HG03354 (cell line): Measurements from ENCODE around the gene OR3A2.
"Not testable (repeated sequence)": the region's sequence is repeated elsewhere in the genome, so short reads cannot be mapped to it uniquely, and the experiment has no call there.

Source experiments
- ATAC-seq: cut with Tn5 transposase; IDR thresholded peaks from one replicate; pipeline ENCODE4 v1.9.1; 2021; ENCODE audit warnings: mild to moderate bottlenecking; ENCODE audit not compliant: unreplicated experiment, poor library complexity, severe bottlenecking

OR3A2 gene

DNA sequence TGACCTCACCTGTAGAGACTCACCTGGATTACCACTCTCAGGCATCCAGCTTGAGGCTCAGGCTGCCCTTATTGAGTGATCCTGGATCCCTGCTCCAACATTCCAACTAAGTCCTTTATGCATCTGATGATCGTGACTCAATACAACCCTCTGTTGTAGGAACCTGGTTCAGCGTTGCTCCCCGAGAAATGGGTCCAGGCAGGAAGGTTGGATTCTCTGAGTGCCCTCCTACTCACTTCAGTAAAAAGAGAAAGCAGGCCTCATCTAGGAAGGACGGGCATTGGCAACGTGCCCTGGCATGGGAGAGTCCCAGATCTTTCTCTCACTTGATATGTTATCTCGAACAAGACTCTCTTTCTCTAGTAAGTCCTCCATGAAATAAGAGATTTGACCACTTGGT lies 87.8 kb downstream of the OR3A2 start, which contains the start of gene OR3A1:
Gene OR3A1, minus strand, starts transcription at position 101 of the 400 bp plus-strand sequence. CDS start 5,778 bp downstream, outside the sequence.
- ATAC-seq = no peak

DNA sequence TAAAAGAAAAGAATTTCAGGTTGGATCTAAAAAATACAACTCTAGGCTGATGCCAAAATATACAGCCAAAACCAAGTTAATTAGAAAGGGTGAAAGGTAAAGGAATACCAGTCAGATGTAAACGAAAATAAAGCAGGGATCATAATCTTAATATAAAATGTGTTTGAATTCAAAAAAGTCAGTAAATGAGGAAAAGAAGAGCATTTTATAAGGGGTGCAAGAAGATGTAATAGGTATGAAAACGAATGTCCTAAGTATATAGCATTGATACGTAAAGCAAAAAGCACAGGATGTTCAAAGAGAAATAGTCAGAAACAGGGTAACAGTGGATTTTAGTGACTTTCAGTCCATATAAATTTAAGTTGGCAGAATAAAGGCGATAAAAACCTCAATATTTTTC lies 90.5 kb downstream of the OR3A2 start:
- no peak for ATAC-seq

DNA sequence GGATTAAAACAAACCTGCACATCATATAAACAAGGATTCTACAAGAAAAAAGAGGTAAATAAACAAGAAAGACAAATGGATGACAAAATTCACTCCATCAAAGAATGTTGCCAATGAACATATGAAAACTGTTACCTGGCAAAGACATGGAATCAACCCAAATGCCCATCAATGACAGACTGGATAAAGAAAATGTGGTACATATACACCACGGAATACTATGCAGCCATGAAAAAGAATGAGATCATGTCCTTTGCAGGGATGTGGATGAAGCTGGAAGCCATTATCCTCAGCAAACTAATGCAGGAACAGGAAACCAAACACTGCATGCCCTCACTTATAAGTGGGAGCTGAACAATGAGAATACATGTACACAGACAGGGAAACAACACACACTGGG lies 92.6 kb downstream of the OR3A2 start:
- ATAC-seq = not testable (repeated sequence)

DNA sequence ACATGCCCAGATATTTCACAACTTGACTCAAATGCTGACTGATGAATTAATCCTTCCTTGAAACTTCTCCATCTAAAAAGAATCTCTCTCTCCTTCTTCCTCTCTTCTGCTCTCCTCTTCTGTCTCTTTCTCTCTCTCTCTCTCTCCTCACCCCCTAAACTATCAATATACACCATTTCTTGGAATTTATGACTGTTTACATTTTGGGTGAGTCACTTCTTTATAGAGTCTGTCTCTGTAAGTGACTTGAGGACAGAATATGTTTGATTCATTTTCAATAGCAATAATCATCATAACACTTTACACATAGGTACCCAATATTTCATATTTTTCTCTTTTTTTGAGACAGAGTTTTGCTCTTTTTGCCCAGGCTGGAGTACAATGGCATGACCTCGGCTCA lies 103.2 kb downstream of the OR3A2 start:
- no peak for ATAC-seq

DNA sequence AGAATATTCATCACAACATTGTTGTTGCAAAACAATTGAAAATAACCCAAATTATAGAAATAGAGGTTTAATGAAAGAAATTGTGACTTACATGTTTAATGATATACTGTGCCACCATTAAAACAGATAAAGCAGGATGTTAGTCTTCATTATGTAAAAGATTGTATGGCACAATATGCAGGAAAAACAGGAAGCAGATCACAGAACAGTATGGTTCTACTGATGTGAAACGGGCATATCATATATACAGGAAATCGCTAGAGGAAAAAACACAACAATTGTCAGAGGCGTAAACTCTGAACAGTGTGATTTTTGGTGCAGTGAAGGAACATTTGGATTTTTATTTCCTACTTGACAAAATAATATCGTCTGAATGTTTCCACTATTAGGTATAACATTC lies 110.0 kb downstream of the OR3A2 start:
- no peak for ATAC-seq

DNA sequence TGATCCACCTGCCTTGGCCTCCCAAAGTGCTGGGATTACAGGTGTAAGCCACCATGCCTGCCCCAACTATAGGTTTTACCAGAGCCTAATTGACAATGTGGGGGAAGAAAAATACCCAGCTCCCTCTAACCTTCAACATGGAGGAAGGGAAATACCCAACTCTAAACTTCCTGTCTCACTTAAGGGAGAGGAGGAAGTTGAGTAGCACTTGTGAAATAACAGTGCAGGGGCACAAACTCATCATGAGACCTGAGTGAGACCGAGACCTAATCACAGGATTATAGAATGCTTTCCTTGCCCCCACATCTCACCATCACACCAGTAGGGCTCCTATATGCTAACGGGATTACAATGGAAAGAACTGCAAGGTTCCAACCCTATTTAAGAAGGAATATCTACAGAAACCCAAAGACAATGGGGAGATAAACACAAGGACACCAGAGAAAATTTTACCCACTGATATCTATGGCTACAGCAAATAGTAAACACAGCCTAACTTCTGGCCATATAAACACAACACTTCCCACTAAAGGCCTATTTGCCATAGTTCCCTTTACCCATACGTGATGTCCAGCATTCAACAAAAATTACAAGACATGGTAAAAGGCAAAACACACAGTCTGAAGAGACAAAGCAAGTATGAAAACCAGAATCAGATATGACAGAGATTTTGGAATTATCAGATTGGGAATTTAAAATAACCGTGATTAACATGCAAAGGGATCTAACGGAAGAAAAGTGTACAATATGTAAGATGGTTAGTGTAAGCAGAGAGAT lies 114.8 kb downstream of the OR3A2 start:
- no peak for ATAC-seq

DNA sequence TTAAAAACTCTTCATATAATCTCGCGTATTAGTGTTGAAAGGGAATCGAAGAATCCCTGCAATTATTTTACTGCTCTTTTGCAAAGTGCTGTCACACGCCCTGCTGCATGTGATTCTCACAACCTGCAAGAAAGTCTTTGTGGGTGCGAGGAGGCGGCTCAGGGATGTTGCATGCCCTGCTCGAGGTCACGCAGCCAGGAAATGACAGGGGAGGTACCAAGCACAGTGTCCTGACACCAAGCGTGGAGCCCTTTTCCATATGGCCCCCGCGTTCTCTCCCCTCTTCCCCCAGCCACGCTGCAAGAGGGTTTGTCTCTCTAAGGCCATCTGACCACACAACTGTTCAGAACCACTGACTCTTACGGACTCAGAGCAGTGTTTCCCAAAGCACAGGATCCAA lies 125.5 kb downstream of the OR3A2 start:
- no peak for ATAC-seq

DNA sequence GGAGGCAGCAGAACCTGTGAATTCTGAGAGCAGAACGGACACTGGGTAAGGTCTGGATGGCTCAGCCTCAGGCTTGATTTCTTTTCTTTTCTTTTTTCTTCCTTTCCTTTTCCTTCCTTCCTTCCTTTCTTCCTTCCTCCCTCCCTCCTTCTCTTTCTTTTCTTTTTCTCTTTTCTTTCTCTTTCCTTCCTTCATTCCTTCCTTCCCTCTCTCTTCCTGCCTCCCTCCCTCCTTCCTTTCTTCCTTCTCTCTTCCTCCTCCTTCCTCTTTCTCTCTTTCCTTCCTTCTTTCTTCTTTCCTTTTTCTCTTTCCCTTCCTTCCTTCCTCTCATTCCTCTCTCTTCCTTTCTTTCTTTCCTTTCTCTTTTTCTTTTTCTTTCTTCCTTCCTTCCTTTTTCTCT lies 125.9 kb downstream of the OR3A2 start:
- no peak for ATAC-seq

DNA sequence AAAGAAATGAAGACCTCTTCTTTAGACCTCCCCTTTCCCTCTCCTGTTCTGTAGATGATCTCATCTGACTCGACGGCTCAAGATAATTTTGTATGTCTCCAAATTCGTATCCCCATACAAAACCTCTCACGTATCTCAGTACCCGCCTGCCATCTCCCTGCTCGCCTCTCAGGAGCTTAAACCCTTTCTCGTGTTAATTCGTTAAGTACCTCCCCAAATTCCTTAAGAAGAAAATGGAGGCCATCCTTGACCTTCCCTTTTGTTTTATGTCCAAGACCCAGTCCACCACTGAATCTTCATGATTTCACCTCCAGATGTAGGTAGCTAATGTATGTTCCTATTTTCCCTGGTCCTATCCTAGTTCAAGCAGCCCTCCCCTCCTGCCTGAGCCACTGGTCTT lies 129.5 kb downstream of the OR3A2 start:
- no peak for ATAC-seq

DNA sequence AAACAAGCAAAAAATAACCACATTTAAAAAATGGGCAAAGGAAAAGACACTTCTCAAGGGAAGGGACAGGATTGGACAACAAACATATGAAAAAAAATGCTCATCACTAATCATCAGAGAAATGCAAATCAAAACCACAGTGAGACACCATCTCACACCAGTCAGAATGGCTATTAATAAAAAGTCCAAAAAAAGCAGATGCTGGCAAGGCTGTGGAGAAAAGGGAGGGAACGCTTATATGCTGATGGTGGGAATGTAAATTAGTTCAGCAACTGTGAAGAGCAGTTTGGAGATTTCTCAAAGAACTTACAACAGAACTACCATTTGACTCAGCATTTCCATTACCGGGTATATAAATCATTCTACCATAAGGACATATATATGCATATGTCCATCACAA lies 137.1 kb downstream of the OR3A2 start:
- ATAC-seq = not testable (repeated sequence)

DNA sequence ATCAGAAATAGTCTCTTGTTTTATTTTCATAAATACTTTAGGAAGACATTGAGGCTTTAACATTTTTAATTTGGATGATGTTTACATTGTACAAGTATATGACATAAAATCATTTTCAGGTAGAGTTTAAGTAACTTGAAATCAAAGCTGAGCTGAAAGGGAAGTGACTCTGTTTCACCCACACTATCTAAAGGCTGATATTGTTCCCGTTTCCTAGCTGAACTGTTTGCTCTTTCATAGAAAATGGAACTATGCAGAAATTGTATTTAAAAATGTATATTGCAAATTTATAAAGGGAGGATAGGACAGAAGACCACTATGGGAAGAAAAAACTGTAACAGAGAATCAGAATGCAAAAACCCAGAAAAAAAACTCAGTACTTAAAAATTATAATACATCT lies 141.3 kb downstream of the OR3A2 start:
- ATAC-seq = not testable (repeated sequence)

DNA sequence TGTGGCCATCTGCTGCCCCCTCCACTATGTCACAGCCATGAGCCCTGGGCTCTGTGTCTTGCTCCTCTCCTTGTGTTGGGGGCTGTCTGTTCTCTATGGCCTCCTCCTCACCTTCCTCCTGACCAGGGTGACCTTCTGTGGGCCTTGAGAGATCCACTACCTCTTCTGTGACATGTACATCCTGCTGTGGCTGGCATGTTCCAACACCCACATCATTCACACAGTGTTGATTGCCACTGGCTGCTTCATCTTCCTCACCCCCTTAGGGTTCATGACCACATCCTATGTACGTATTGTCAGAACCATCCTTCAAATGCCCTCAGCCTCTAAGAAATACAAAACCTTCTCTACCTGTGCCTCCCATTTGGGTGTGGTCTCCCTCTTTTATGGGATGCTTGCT lies 145.1 kb downstream of the OR3A2 start:
- not testable (repeated sequence) for ATAC-seq

DNA sequence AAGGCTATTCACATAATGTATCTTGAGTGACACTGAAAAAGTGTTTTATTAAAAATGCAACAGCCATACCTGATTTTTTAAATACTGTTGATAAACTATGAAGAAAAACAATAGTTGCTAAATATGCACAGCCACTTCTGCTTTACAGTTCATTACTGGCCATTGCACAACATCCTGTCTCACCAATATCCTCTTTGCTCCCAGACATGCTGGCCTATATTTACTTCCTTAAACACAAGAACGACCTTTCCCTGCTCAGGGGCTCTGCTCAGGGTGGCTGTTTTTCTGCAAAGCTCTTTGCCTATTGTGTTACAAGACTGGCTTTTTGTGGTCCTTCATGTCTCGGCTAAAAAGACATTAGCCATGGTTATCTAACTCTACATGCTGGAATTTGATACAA lies 147.4 kb downstream of the OR3A2 start:
- not testable (repeated sequence) for ATAC-seq

DNA sequence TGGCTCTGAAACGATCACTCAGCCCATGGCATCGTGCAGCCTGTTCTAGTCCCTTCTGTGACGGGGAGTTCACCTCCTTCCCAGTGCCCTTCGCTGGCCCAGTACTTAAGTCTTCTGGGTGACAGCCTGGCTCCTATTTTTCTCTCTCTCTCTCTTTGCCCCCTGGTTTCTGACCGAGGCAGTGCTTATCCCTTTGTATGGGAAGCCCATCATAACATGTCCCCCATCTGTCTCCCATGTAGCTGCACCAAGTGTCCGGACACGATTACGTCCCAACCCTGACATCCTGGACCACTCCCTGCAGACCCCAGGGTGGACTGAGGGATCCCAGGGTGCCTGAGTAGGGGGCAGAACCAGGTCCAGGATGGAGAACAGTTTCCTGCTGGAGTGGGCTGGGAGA lies 153.8 kb downstream of the OR3A2 start:
- not testable (repeated sequence) for ATAC-seq
